HepG2 (cell line): ENCODE data around the gene OR1Q1. TPM values are rescaled to one million over a fixed set of nuclear protein-coding genes. Genes with fewer than 3 reads are reported as not detected.
"Not testable (repeated sequence)": the region's sequence is repeated elsewhere in the genome, so short reads cannot be mapped to it uniquely, and the experiment has no call there.

Experiments
- ATAC-seq: fragments of 200-7000 bp; cut with Tn5 transposase; 3 replicates; pipeline ENCODE4 v1.9.1; 2020; ENCODE audit warnings: mild to moderate bottlenecking, moderate library complexity
- BruUV-seq: library from RNA; stranded (reverse); fragments of 400-500 nt; replicated peaks from 2 replicates; lab custom pipeline; 2021; lab: Mats Ljungman, UMichigan
- CTCF ChIA-PET: fragments of 300-600 bp; formaldehyde crosslinking; extraction: SDS; loops from one replicate; lab custom pipeline; 2021; ENCODE audit warnings: low total read pairs, inconsistent platforms, low intra/inter-chr PET ratio; lab: Yijun Ruan, JAX
- POLR2A ChIA-PET: fragments of 350-600 bp; sonication (Branson Sonifier 250); formaldehyde crosslinking; loops from one replicate; lab custom pipeline; 2020; ENCODE audit warnings: antibody characterized with exemption, inconsistent platforms; lab: Yijun Ruan, JAX
- DNase-seq: peaks from one replicate; pipeline ENCODE4 v3.0.0-alpha.2; 2015; ENCODE audit warnings: low spot score
- FAIRE-seq: peaks from 3 replicates; lab custom pipeline; 2011; peaks lifted over from hg19 to GRCh38; lab: Jason Lieb, UNC
- H2AFZ ChIP-seq: one replicate; pipeline ENCODE4 v1.6.1; 2011; ENCODE audit warnings: low read length, inconsistent platforms
- H3K27ac ChIP-seq: fragments of 300-600 bp; 3 replicates; pipeline ENCODE4 v1.8.0; 2011; ENCODE audit warnings: mixed run types, mild to moderate bottlenecking, mixed read lengths, low read length, inconsistent platforms; ENCODE audit not compliant: insufficient read depth; ENCODE audit errors: extremely low read length
- H3K27me3 ChIP-seq, 2 experiments: fragments of 200-600 bp in 1 of 2; 2 replicates in 1 of 2; 3 replicates in 1 of 2; pipeline versions ENCODE4 v1.6.0 to v1.8.0; 2011; ENCODE audit warnings: low read length in 2 of 2, mild to moderate bottlenecking in 2 of 2, moderate library complexity in 2 of 2, inconsistent platforms in 1 of 2; ENCODE audit not compliant: insufficient read depth in 2 of 2, control insufficient read depth in 1 of 2
- H3K36me3 ChIP-seq, 2 experiments: fragments of 200-600 bp in 1 of 2; replicated peaks in 1 of 2; 2 replicates in 1 of 2; 3 replicates in 1 of 2; pipeline versions ENCODE4 v1.5.1 to v1.8.0; 2011; ENCODE audit warnings: low read length in 2 of 2, inconsistent platforms in 1 of 2; ENCODE audit not compliant: insufficient read depth in 2 of 2, control insufficient read depth in 1 of 2
- H3K4me1 ChIP-seq: 2 replicates; pipeline ENCODE4 v1.5.1; 2012; ENCODE audit warnings: low read length, inconsistent platforms; ENCODE audit not compliant: insufficient read depth
- H3K4me2 ChIP-seq: 2 replicates; pipeline ENCODE4 v1.6.0; 2011; ENCODE audit warnings: low read depth, low read length, inconsistent platforms
- H3K4me3 ChIP-seq, 3 experiments: fragments of 200-600 bp in 1 of 3; sonication (generic), shearing (Covaris generic) in 1 of 3; replicated peaks in 1 of 3; 2 replicates each; pipeline ENCODE4 v1.5.1; 2011 to 2016; ENCODE audit warnings: low read length in 3 of 3, inconsistent platforms in 2 of 3, low read depth in 2 of 3, mild to moderate bottlenecking in 2 of 3, control low read depth in 1 of 3, mixed read lengths in 1 of 3; ENCODE audit not compliant: insufficient read depth in 1 of 3
- H3K79me2 ChIP-seq: one replicate; pipeline ENCODE4 v1.6.1; 2011; ENCODE audit warnings: low read length, inconsistent platforms; ENCODE audit not compliant: insufficient read depth
- H3K9ac ChIP-seq: 2 replicates; pipeline ENCODE4 v1.6.0; 2011; ENCODE audit warnings: mild to moderate bottlenecking, low read depth, low read length, inconsistent platforms; ENCODE audit not compliant: insufficient read depth
- H3K9me3 ChIP-seq: 2 replicates; pipeline ENCODE4 v1.5.1; 2012; ENCODE audit warnings: mild to moderate bottlenecking, low read length
- H4K20me1 ChIP-seq: 2 replicates; pipeline ENCODE4 v1.6.0; 2011; ENCODE audit warnings: inconsistent platforms, mild to moderate bottlenecking, low read length, moderate library complexity; ENCODE audit not compliant: insufficient read depth
- AGO1 ChIP-seq: fragments of 200-400 bp; formaldehyde crosslinking; IDR thresholded peaks from 2 replicates; pipeline ENCODE4 v1.6.1; 2017; ENCODE audit warnings: mild to moderate bottlenecking, low read depth, low read length, moderate library complexity; ENCODE audit not compliant: poor library complexity, severe bottlenecking
- GTF3A ChIP-seq: sonication (generic); formaldehyde crosslinking; conservative IDR thresholded peaks from 2 replicates; pipeline ENCODE4 v1.4.0; 2020; ENCODE audit warnings: mild to moderate bottlenecking, missing genetic modification reagents
- HES4 ChIP-seq: sonication (generic); formaldehyde crosslinking; IDR thresholded peaks from 2 replicates; pipeline ENCODE4 v1.9.0; 2021; ENCODE audit warnings: mild to moderate bottlenecking, missing genetic modification reagents, borderline replicate concordance
- PITX1 ChIP-seq: sonication (generic); formaldehyde crosslinking; IDR thresholded peaks from 2 replicates; pipeline ENCODE4 v1.5.1; 2020; ENCODE audit warnings: mild to moderate bottlenecking, missing genetic modification reagents
- SMAD3 ChIP-seq: sonication (generic); formaldehyde crosslinking; IDR thresholded peaks from 2 replicates; pipeline ENCODE4 v1.4.0; 2020; ENCODE audit warnings: missing genetic modification reagents
- ZFP36L1 ChIP-seq: sonication (generic); formaldehyde crosslinking; IDR thresholded peaks from 2 replicates; pipeline ENCODE4 v1.8.0; 2022; ENCODE audit warnings: mild to moderate bottlenecking, missing genetic modification reagents, moderate library complexity
- ZNF20 ChIP-seq: sonication (generic); formaldehyde crosslinking; IDR thresholded peaks from 2 replicates; pipeline ENCODE4 v1.4.0; 2020; ENCODE audit warnings: mild to moderate bottlenecking, moderate library complexity, missing genetic modification reagents
- ZNF292 ChIP-seq: sonication (generic); formaldehyde crosslinking; IDR thresholded peaks from 2 replicates; pipeline ENCODE4 v1.8.1; 2022; ENCODE audit warnings: mild to moderate bottlenecking, low read depth, missing genetic modification reagents, borderline replicate concordance
- WGBS: methylation state at CpG from one replicate; pipeline ENCODE4 v1.1.6; 2017; ENCODE audit warnings: low lambda C conversion rate; 5-methylcytosine and 5-hydroxymethylcytosine counted together
- in situ Hi-C: cut with HindIII; loops from 2 replicates; pipeline ENCODE4 v1.10.0; 2017; ENCODE audit warnings: low pct_unique_long_range_greater_than_20kb; ENCODE audit not compliant: extremely low pct_ligation_motif_present
- intact Hi-C: fragments of 100-400 bp; cut with micrococcal nuclease; formaldehyde crosslinking; loops from one replicate; pipeline ENCODE4 v1.10.0; 2022; ENCODE audit not compliant: unreplicated experiment
- polyA plus RNA-seq, 8 experiments: library from polyadenylated mRNA; depleted of rRNA in 3 of 8; stranded (reverse) in 7 of 8; unstranded in 1 of 8; fragments of >200 nt; fragmentation: Illumina TruSeq in 4 of 8; extraction: Trizol in 4 of 8; gene quantifications; 2 replicates each; pipeline versions ENCODE4 v1.2.1 to v1.2.3, GENCODE V29; 2011 to 2016; ENCODE audit warnings: low read depth in 4 of 8, missing spikeins in 1 of 8, mixed read lengths in 1 of 8; ENCODE audit not compliant: insufficient read depth in 1 of 8
- total RNA-seq, 5 experiments: library from RNA; depleted of rRNA; stranded (reverse); fragments of >200 nt; fragmentation: Illumina TruSeq; extraction: Trizol; gene quantifications; 2 replicates each; pipeline ENCODE4 v1.2.3, GENCODE V29; 2016; ENCODE audit warnings: low read depth in 1 of 5
- TF ChIP-seq, protein P1 (sequence below): sonication (generic); formaldehyde crosslinking; IDR thresholded peaks from 2 replicates; pipeline ENCODE4 v1.5.1; 2020; ENCODE audit warnings: mild to moderate bottlenecking, missing genetic modification reagents, borderline replicate concordance
- TF ChIP-seq, protein P2 (sequence below): sonication (generic); formaldehyde crosslinking; conservative IDR thresholded peaks from 2 replicates; pipeline ENCODE4 v1.8.0; 2022; ENCODE audit warnings: mild to moderate bottlenecking, moderate library complexity, missing genetic modification reagents
- TF ChIP-seq, protein P3 (sequence below): sonication (generic); formaldehyde crosslinking; conservative IDR thresholded peaks from 2 replicates; pipeline ENCODE4 v1.5.0; 2020; ENCODE audit warnings: missing genetic modification reagents

The OR1Q1 gene
- total and polyA plus RNA-seq, 2 of the 13 experiments (the other 11 are each of a cell fraction or from before 2014, with no cell fraction given) = 0.12 TPM; not detected in 1

DNA sequence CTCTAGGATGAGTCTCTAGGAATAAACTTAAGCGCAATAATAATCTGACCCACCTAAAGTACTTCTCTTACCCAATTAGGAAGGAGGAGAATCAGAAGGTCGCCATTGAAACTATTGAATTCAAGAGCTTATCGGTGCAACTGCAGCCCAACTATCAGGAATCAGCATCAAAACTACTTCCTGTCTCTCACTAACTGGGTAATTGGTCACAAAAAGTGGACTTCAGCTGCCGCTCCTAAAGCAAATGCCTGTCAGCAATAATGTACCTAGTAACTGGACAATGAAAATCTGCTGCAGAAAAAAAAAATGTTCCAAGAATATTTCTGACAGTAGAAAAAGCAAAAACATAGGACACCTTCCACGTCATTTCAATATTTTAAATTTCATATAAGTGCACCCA, 34.7 kb upstream of the OR1Q1 start (continued):
- TF ChIP-seq, protein P1, sequence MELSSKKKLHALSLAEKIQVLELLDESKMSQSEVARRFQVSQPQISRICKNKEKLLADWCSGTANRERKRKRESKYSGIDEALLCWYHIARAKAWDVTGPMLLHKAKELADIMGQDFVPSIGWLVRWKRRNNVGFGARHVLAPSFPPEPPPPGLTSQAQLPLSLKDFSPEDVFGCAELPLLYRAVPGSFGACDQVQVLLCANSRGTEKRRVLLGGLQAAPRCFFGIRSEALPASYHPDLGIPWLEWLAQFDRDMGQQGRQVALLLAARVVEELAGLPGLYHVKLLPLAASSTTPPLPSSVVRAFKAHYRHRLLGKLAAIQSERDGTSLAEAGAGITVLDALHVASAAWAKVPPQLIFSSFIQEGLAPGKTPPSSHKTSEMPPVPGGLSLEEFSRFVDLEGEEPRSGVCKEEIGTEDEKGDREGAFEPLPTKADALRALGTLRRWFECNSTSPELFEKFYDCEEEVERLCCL (CRISPR knock-in tag) = no peak
- no peak for TF ChIP-seq AGO1
- TF ChIP-seq GTF3A (CRISPR knock-in tag) = no peak

DNA sequence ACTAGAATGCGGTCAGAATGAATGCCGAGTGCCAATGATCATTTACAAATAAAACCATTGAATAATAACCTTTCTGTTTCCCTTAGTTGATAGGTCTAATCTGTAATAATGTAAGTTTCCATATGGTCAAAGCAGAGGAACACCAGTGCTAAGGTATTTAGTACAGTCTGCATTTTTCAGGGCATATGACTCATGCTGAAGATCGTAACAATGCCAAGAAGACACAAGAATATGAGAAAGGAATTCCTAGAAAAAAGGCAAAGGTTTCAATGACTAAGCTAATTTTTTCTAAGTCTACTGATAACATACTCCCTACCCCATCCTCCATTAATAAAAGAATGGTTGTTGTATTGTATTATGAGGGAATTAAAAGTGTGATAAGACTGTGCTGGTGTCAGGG, 34.2 kb upstream of the OR1Q1 start:
- ChIA-PET POLR2A (no interaction called here), CTCF (no interaction called here)
- Histone ChIP-seq H3K9me3 (no peaks in the 10 kb centered on the region), H2AFZ (no peak overlapping the region), H3K27ac (no peak overlapping the region), H3K4me2 (no peak overlapping the region), H3K4me1 (no peaks in the 10 kb centered on the region), H3K9ac (no peak overlapping the region), H3K79me2 (no peaks in the 10 kb centered on the region), H3K36me3 (no peaks in the 10 kb centered on the region), H3K27me3 (no peaks in the 10 kb centered on the region), H3K4me3 (no peak overlapping the region), H4K20me1 (no peaks in the 10 kb centered on the region)
- no TSS peak for BruUV-seq
- in situ Hi-C loops = no loop called here
- ATAC-seq = no peak
- WGBS = 47% methylated on average over 3 of the region's 3 CpGs
- TF ChIP-seq, protein P2, sequence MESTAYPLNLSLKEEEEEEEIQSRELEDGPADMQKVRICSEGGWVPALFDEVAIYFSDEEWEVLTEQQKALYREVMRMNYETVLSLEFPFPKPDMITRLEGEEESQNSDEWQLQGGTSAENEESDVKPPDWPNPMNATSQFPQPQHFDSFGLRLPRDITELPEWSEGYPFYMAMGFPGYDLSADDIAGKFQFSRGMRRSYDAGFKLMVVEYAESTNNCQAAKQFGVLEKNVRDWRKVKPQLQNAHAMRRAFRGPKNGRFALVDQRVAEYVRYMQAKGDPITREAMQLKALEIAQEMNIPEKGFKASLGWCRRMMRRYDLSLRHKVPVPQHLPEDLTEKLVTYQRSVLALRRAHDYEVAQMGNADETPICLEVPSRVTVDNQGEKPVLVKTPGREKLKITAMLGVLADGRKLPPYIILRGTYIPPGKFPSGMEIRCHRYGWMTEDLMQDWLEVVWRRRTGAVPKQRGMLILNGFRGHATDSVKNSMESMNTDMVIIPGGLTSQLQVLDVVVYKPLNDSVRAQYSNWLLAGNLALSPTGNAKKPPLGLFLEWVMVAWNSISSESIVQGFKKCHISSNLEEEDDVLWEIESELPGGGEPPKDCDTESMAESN (CRISPR knock-in tag) = no peak
- TF ChIP-seq ZFP36L1 (CRISPR knock-in tag) (no peak), SMAD3 (no peak), ZNF20 (CRISPR knock-in tag) (no peak), ZNF292 (no peak), HES4 (CRISPR knock-in tag) (no peak), PITX1 (CRISPR knock-in tag) (no peak)
- TF ChIP-seq, protein P3, sequence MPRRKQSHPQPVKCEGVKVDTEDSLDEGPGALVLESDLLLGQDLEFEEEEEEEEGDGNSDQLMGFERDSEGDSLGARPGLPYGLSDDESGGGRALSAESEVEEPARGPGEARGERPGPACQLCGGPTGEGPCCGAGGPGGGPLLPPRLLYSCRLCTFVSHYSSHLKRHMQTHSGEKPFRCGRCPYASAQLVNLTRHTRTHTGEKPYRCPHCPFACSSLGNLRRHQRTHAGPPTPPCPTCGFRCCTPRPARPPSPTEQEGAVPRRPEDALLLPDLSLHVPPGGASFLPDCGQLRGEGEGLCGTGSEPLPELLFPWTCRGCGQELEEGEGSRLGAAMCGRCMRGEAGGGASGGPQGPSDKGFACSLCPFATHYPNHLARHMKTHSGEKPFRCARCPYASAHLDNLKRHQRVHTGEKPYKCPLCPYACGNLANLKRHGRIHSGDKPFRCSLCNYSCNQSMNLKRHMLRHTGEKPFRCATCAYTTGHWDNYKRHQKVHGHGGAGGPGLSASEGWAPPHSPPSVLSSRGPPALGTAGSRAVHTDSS (CRISPR knock-in tag) = no peak
- no peak for FAIRE-seq
- no peak for DNase-seq
- intact Hi-C loops = no loop called here

DNA sequence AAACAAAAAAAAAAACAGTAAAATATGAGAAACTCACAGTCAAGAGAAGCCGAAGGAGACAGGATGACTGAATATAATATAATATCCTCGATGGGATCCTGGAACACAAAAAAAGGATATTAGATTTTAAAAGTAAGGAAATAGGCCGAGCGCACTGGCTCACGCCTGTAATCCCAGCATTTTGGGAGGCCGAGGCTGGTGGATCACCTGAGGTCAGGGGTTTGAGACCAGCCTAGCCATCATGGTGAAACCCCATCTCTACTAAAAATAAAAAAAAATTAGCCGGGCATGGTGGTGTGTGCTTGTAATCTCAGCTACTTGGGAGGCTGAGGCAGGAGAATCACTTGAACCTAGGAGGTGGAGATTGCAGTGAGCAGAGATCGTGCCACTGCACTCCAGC, 31.3 kb upstream of the OR1Q1 start, which contains the start of gene OR1L8:
Gene OR1L8, minus strand, starts transcription at position 101 of the 400 bp plus-strand sequence. CDS start 14,907 bp downstream, outside the sequence.
- ATAC-seq, CTCF ChIA-PET, H3K36me3 ChIP-seq, H3K4me1 ChIP-seq, H3K4me2 ChIP-seq, H3K4me3 ChIP-seq, in situ Hi-C loops, DNase-seq, H4K20me1 ChIP-seq, H3K9me3 ChIP-seq, H3K79me2 ChIP-seq, FAIRE-seq, H3K27ac ChIP-seq, H3K9ac ChIP-seq, POLR2A ChIA-PET, intact Hi-C loops, H3K27me3 ChIP-seq, H2AFZ ChIP-seq, BruUV-seq: not testable (repeated sequence)
- WGBS = 38% methylated on average over 8 of the region's 8 CpGs
